ENCODE measurements around the gene GCNA. TPM values are rescaled to one million over a fixed set of nuclear protein-coding genes. Genes with fewer than 3 reads are reported as not detected.

Gene GCNA, protein sequence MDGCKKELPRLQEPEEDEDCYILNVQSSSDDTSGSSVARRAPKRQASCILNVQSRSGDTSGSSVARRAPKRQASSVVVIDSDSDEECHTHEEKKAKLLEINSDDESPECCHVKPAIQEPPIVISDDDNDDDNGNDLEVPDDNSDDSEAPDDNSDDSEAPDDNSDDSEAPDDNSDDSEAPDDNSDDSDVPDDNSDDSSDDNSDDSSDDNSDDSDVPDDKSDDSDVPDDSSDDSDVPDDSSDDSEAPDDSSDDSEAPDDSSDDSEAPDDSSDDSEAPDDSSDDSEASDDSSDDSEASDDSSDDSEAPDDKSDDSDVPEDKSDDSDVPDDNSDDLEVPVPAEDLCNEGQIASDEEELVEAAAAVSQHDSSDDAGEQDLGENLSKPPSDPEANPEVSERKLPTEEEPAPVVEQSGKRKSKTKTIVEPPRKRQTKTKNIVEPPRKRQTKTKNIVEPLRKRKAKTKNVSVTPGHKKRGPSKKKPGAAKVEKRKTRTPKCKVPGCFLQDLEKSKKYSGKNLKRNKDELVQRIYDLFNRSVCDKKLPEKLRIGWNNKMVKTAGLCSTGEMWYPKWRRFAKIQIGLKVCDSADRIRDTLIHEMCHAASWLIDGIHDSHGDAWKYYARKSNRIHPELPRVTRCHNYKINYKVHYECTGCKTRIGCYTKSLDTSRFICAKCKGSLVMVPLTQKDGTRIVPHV
- total RNA-seq (2022; extraction: Qiagen RNA extraction): 1.3 to 1.6 TPM (median 1.4 TPM) in 5 replicates

DNA sequence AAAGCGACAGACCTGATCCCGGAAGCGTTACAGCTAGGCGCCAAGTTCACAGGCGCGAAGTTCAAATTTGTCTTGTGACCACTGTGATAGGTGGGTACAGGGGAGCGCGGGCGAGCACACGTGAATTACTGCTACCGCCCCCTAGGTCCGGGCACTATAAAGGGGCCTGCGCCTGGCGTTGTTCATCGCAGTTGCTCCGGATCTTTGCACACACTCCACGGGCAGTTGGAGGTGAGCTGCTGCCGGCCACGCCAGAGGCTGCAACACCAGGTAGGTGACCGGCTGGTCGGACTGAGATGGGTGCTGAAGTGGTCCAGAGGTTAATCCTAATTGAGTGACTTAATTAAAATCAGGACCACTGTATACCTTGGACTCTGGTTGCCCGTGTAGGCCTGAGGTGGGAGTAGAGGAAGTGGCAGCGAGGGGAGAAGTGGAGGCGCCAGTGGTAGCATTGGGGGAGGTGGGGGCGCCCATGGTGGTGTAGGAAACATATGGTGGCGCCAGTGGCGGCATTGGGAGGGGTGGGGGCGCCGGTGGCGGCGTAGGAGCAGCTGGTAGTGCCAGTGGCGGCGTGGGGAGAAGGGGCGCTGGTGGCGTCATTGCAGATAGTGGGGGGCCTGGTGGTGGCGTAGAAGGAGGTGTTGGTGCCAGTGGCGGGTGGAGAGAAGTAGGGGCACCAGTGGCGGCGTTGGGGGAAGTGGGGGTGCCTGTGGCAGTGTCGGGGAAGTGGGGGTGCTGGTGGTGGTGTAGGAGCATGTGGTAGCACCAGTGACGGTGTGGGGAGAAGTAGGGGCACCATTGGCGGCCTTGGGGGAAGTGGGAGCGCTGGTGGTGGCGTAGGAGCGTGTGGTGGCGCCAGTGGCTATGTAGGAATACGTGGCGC, at the start of gene GCNA:
Gene GCNA (plus strand): TSS at position 185 of the 883 bp plus-strand sequence. CDS start 2,385 bp downstream, outside the sequence.

GRCh38 chrX:71532753-71533425, 45.3 kb upstream of the GCNA start, which contains the start of gene OGT:
Gene OGT, plus strand, starts transcription at chrX:71533104. Its CDS starts 196 bp downstream, at chrX:71533300.

GRCh38 chrX:71618303-71618721, 40.1 kb downstream of the GCNA start, which contains the start of gene CXCR3:
Gene CXCR3, minus strand, starts transcription at chrX:71618511. Its CDS starts 62 bp downstream, at chrX:71618449.

Other genes starting within 250 kb of the GCNA start
- 12.4 to 22.3 TPM (median 16.5 TPM) in 5 replicates for gene TAF1, start 212.1 kb upstream of the GCNA start, total RNA-seq (2022; extraction: Qiagen RNA extraction)
- gene OGT, start 45.3 kb upstream of the GCNA start, total RNA-seq (2022; extraction: Qiagen RNA extraction): 30.0 to 46.7 TPM (median 44.1 TPM) in 5 replicates
- 0.05 to 0.16 TPM in 2 of 5 replicates, not detected in the others for gene CXCR3, start 40.1 kb downstream of the GCNA start, total RNA-seq (2022; extraction: Qiagen RNA extraction)
- gene CXorf49, start 139.8 kb downstream of the GCNA start, total RNA-seq (2022; extraction: Qiagen RNA extraction): not detected in 5 replicates
- not detected in 5 replicates for gene CXorf49B, start 184.9 kb downstream of the GCNA start, total RNA-seq (2022; extraction: Qiagen RNA extraction)